Adipose tissue (tissue), 3 donors: ENCODE measurements around the gene CDKAL1. TPM values are rescaled to one million over a fixed set of nuclear protein-coding genes. Genes with fewer than 3 reads are reported as not detected.
"Not testable (repeated sequence)": the region's sequence is repeated elsewhere in the genome, so short reads cannot be mapped to it uniquely, and the experiment has no call there.

Experiments used
- H3K27ac ChIP-seq: one replicate; pipeline ENCODE4 v1.5.1; 2013; ENCODE audit warnings: low read depth, low read length
- WGBS, 3 donors: extraction: QIAGEN DNeasy Blood & Tissue Kit; methylation state at CpG; one replicate each; pipeline ENCODE4 v1.1.7; 2013; 5-methylcytosine and 5-hydroxymethylcytosine counted together
- polyA plus RNA-seq, 3 donors: library from polyadenylated mRNA; stranded (reverse); fragments of 200-250 nt; gene quantifications; one replicate each; pipeline ENCODE4 v1.2.3, GENCODE V29; 2013
- donor health status: healthy with polysubstance abuse.
- donor health status: Bipolar disorder and iron deficiency.
- donor health status: healthy.

The CDKAL1 gene
- polyA plus RNA-seq, 3 donors: 2.9 to 6.0 (median 3.6) TPM

DNA sequence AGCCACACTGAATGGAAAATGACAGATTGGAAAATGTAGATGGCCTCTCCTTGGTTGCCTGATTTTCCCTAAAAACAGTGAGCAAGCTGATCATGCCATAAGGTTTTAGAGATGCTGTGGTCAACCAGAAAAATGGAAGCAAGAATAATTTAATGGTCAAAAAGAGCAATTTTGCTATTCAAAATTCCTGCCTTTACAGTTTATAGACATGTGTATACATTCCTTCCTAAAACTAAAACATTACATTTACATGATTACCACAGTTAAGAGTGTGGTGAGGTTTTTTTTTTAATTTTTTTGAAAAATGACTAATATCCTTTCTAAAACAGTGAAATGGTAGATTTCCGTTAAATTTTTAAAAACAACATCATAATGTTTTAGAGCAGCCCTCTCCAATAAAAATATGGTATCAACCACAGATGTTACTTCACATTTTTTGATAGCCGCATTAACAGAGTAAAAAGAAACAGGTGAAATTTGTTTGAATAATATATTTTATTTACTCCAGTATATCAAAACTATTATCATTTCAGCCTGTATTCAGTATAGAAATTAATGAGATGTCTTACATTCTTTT lies 652.3 kb downstream of the CDKAL1 start:
- WGBS, 3 donors: 44 to 50% (median 44%) methylated on average over 2 of the region's 2 CpGs
- no peak overlapping the region for H3K27ac ChIP-seq

DNA sequence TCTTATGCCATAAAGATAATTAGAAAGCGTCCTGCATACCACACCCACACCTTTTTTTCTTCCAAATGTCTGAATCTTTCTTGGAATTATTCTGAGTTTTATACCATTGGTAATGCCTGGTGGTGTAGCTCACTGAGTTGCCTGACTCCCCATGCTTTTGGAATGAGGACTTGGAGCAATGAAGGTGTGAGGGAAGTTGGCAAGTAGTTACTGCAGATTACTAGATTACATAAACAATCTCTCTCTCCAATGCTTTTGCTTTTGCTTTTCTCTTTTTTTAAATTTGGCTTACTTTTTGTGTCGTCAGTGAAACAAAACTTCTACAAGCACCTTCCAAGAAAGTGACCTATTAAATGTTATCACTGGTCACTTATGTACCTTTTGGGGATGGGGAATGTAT lies 653.2 kb downstream of the CDKAL1 start:
- no peak overlapping the region for H3K27ac ChIP-seq
- 71 to 87% (median 82%) methylated on average over 2 of the region's 2 CpGs for WGBS, 3 donors

DNA sequence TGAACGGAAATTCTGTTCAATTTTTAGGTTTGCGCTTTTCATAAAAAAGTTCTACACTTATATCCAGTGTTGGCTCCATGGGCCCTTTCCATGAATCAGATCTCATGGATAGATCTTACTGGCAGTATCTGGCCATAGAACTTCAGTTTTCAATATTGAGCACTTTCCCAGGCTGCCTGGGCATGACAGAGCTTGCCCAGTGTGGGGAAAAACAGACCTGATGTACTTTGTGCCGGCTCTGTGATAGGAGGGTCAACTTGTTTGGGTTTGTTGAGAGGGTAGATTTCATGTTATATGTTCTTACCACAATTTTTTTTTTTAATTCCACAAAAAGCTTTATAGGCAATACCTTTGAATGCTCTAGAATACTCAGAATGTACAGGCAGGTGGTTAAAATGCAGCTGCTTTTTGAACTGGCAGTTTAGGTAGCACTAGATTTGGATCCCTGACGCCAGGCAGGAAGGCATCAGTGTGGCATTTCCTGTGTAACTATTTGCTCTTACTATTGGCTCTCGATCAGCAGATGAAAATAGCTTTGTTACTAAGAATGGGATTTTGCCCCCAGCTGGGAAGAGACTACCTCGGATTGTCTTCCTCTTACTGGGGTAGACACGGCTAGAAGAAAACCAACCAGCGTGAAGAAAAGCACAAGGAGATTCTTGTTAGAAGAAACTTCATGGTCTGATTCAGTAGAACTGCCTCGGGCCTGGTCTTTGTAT lies 654.4 kb downstream of the CDKAL1 start:
- no peak overlapping the region for H3K27ac ChIP-seq
- WGBS, 3 donors: 64 to 76% (median 71%) methylated on average over 9 of the region's 9 CpGs

DNA sequence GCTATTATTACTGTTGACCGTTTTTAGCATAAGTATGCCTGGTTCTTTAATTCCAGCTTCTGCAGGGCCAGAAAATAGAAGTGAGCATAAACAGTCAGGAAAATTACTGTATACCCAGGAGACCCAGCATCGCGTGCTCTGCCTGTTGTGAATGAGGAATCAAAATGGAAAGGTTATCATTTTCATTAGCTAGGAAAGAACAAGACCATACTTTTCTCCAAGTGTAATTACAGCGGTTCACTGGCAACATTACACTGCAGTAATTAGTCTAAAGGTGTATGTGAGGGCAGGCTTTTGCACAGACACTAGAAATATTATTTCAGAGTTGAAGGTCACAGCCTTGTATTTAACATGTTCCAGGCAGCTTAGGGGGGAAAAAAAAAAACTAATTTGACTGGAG lies 655.5 kb downstream of the CDKAL1 start:
- WGBS, 3 donors: 70 to 80% (median 74%) methylated on average over 4 of the region's 4 CpGs
- H3K27ac ChIP-seq: no peak overlapping the region

DNA sequence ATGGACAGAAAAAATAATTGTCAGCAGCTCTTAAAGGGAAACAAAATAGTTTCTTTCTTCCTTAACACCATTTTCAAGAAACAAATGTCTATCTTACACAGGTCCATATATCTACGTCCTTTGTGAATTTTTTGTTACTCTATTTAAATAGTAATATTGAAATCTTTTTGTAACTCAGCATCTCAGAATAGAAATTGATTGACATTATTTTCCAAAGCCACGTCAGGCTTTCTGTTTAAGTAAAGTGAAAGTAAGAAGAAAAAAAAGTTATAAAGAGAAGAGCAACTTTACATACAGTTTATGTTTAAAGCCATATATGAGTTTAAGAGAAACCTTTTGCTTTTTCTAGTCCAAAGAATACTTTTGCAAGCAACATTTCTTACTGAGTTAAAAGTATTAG lies 656.4 kb downstream of the CDKAL1 start:
- WGBS, 3 donors: 67 to 76% (median 68%) methylated on average over 2 of the region's 2 CpGs
- no peak overlapping the region for H3K27ac ChIP-seq

DNA sequence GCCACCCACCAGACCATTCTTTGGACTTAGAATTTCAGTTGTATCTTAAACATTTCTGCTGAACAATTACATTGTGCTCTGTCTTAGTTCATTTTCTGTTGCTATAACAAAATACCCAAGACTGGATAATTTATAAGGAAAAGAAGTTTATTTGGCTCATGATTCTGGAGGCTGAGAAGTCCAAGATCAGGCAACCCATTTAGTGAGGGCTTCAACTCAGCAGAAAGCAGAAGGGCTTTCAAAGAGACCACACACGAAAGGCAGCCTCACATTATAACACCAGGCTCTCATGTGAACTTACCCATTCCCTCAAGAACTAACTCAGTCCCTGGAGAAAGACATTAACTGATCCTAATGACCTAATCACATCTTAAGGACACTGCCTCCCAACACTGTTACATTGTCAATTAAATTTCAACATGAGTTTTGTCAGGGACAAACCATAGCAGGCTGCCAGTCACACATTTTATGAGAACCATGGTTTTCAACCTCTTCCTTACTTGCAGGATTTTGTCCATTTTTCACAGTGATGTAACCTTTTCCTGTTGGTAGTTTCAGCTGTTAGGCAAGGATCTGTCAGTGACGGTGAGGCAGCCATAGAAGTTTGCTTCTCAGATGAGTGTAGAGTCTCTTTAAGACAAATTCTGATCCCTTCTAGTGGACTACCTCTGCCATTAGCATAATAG lies 659.7 kb downstream of the CDKAL1 start:
- no peak overlapping the region for H3K27ac ChIP-seq
- 80 to 93% (median 83%) methylated on average over 2 of the region's 2 CpGs for WGBS, 3 donors

DNA sequence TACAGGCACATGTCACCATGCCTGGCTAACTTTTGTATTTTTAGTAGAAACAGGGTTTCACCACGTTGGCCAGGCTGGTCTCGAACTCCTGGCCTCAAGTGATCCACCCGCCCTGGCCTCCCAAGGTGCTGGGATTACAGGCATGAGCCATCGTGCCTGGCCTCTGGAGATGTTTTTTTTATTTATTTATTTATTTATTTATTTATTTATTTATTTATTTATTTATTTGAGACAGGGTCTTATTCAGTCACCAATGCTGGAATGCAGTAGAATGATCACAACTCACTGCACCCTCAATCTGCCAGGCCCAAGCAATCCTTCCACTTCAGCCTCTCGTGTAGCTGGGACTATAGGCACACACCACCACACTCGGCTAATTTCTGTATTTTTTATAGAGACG lies 661.0 kb downstream of the CDKAL1 start:
- WGBS, 3 donors: 90 to 99% (median 97%) methylated on average over 7 of the region's 7 CpGs

DNA sequence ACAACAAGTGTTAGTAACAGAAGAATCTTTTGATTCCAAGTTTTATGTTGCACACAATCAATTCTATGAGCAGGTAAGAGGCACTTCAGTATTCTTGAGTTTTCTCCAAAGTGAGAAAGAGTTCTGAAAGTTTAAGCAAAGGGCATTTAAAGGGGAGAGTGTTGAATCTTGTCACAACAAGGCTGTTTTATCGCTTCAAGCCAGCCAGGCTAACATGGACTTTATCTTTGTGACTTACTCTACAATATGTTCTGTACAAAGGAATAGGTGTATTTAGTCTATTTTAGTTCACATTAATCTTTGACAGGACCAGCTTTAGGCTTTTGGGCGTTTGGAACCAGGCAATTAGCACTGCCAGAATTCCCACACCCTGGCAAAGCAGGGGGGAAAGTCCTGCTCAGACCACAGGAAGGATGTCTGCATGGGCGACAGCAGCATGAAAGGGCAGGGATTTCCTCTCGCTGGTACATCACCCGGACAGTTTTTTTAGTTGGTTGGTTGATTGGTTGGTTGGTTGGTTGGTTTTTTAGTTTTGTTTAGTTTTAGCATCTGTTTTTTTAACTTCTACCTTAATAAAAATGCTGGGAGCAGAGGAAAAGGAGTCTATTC lies 663.9 kb downstream of the CDKAL1 start:
- 50 to 80% (median 57%) methylated on average over 5 of the region's 5 CpGs for WGBS, 3 donors
- H3K27ac ChIP-seq: no peak overlapping the region

More for the DNA sequence above, 661.0 kb downstream of the CDKAL1 start:
- not testable (repeated sequence) for H3K27ac ChIP-seq

DNA sequence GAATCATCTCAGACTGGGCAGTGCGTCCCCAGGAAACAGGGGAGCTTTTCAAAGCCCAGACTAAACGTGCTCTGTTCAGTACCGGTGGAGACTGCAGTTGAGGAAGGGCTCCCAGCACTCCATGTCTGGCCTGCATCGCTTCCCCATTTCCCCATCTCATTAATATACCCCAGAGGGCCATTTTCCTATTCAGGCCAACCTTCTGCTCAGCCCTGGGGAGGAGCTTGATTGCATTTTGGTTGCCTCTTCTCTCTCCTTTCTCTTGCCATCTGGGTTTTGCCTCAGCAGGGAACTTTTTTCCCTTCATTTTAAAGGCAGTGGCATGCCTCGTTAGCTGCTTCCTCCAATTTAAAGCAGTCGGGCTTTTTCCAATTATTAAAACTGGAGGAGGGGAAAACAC lies 665.0 kb downstream of the CDKAL1 start:
- no peak overlapping the region for H3K27ac ChIP-seq
- 53 to 82% (median 72%) methylated on average over 6 of the region's 6 CpGs for WGBS, 3 donors

DNA sequence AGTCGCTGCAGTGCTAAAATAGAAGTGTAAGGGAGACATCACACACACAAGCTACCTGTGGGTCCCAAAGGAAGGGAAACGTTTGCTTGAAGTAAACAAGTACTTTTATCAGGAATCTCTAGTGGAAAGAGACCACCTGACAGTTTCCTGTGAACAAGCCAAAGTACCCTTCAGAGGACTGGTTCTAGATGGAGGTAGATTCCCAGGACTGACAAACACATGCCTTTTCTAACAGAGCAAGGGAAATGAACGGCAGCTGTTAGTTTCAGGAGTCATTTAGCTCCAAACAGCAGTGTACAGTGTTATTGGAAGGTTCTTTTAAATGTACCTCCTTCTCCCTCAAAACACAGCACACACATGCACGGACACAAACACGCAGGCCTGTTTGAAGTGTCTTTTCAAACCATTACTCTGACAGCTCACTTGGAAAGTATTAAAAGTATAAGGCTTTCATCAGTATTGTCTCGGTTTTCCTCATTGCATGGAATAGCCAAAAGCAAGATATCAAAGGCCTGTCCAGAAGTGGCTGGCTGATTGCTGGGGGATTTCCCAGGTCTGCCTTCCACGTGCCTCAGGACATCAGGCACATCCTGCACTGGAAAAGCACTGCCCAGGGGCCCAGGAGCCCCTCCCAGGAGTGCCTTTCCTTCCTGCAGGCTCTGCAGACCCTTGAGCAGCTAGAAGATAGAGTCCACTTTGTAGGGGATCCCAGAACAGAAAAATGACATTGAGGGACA lies 666.0 kb downstream of the CDKAL1 start:
- no peak overlapping the region for H3K27ac ChIP-seq
- 67 to 69% (median 69%) methylated on average over 7 of the region's 7 CpGs for WGBS, 3 donors

DNA sequence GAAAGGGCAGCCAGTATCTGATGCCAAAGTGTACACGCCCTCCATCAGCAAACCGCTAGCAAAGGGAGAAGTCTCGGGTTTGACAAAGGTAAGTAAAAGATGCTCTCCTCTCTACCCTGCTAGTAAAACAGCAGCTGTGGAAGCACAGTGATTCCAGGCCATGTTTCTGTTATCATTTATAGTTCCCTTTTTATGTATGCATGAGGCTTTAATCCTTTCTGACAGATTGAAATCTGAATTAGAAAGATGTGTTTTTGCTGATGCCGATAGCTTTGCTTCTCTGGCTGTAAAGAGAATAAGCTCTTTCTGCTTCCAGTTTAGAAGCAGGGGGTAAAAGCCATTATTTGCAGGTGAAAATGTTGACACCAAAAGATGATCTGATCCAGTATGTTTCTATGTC lies 666.9 kb downstream of the CDKAL1 start:
- no peak overlapping the region for H3K27ac ChIP-seq
- 68 to 85% (median 80%) methylated on average over 4 of the region's 4 CpGs for WGBS, 3 donors

DNA sequence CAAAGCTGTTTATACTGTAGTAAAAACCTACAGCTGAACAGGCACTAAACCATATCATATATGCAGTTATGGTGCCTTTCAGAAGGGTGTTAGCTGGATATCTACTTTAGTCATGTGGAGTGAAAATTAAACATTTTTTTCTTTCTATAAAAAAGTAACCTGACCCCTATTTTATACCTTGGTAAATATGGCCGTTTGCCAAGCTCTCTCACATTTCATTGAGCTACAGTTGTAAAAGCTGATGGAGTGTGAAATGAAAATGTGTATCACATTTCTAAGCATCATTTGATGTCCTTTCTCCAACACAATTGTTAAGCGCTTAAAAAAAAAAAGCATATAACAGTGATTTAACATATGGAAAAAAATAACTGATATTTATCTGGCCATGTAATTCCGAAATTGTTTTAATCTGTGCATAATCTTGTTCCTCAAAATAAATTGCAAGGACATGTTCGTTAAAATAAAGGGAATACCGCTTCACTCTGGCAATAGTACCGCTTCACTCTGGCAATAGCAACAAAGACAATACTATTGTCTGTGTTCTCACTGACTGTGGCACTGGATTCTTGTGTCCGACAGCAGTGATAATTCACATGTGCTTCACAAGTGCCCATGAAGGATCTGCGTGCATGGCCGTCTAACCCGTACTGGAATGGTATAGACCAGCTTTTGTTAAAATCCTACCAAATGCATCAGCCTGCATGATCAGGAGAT lies 667.5 kb downstream of the CDKAL1 start:
- 82 to 93% (median 93%) methylated on average over 10 of the region's 10 CpGs for WGBS, 3 donors
- H3K27ac ChIP-seq: no peak overlapping the region

DNA sequence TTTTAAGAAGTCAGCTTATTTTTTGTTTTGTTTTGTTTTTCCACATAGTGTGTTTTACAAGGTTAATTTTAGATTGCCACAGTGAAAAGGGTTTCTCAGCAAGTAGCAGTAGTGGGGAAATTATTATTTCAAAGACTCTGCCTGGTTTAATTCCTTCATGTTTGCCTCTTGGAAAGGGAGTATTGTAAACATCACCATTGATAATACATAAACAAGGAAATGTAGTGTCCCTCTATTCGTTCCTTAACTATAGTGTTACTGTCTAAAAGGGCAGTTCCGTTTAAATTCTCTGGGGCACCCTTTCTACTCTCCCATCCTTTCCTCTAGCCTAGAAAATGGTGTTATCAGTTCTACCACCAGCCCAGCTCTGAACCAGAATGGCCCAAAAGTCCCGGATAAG lies 668.3 kb downstream of the CDKAL1 start:
- 81 to 93% (median 82%) methylated on average over 3 of the region's 3 CpGs for WGBS, 3 donors
- H3K27ac ChIP-seq: no peak overlapping the region

DNA sequence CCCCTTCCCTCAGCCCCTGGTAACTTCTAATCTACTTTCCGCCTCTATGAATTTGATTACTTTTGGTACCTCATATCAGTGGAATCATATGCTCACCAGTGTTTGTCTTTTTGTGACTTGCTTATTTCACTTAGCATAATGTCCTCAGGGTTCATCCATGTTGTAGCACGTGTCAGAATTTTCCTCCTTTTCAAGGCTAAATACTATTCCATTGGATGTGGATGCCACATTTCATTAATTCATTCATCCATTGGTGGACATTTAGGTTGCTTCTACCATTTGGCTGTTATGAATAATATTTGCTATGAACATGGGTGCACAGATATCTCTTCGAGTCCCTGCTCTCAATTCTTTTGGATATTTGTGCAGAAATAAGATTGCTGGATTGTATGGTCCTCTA lies 670.7 kb downstream of the CDKAL1 start:
- H3K27ac ChIP-seq: no peak overlapping the region
- 48 to 98% (median 81%) methylated on average over 3 of the region's 3 CpGs for WGBS, 3 donors

DNA sequence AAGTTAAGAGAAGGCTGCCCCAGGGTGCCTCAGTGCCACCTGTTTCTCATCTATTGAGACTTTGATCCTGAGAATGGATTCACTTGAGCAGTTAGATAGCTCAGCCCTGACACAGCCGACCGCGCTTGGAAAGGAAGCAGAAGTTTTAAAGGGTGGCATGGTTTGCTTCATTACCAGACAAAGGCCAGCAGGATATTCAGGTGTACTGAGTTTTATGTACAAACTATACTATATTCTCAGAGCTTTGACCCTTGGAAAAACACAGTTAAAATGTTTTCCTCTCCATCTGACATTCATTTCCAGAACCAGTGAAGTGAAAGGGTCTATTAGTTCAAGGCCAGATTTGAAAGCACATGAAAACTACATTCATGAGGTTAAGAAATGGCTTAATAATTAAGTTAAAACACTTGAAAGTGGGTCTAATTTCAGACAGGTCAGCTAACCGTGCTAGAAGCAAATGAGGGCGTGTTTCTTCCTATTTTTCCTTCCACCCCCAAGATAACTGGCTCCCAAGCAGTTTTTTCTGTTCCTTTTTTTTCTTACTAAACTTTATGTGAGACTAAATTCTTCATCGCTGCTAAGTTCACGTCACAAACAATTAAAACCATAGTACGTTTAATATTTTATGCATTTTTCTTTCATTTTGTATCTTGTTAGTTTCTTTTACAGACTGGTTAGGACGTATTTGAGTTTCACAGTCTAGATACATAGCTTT lies 674.0 kb downstream of the CDKAL1 start:
- WGBS, 3 donors: 71 to 84% (median 82%) methylated on average over 9 of the region's 9 CpGs

DNA sequence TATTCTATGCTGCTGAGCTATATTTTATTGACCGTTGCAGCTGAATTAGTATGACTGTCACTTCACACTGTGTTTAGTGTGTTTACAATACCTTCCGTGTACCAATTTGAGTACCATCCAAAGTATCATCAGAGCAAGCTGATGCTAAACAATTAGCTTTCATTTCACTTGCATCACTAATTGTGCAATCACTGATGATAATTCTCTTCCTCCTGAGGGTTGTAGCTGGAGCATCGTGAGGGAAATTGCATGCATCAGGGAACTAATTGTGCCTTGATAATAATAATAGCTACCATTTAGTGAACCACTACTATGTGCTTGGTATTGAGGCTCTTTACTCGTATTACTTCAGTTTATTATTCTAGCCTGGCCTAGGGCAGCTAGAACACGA lies 674.5 kb downstream of the CDKAL1 start:
- 81 to 83% (median 81%) methylated on average over 5 of the region's 5 CpGs for WGBS, 3 donors
- H3K27ac ChIP-seq: no peak overlapping the region

More for the DNA sequence above, 674.0 kb downstream of the CDKAL1 start:
- H3K27ac ChIP-seq: no peak overlapping the region

DNA sequence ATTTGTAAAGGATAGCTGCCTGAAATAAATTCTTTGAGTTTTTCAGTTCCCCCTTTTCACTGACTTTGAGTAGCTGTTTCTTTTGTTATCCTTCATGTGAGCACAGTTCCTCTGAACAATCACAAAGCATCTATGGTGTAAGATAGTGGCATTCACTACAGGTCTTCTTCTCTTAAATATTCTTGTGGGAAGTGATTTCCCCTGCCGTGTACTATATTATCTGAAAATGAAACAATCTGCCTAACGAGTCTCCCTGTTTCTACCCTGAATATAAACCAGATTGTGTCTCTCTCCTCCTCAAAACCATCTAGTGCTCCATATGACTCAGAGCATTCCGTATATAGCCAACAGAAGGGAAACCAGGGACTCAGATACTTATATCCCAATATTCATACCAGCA lies 679.2 kb downstream of the CDKAL1 start:
- no peak overlapping the region for H3K27ac ChIP-seq
- WGBS, 3 donors: 89 to 94% (median 91%) methylated on average over 3 of the region's 3 CpGs
